ENCODE data around the gene IP6K2.

DNA sequence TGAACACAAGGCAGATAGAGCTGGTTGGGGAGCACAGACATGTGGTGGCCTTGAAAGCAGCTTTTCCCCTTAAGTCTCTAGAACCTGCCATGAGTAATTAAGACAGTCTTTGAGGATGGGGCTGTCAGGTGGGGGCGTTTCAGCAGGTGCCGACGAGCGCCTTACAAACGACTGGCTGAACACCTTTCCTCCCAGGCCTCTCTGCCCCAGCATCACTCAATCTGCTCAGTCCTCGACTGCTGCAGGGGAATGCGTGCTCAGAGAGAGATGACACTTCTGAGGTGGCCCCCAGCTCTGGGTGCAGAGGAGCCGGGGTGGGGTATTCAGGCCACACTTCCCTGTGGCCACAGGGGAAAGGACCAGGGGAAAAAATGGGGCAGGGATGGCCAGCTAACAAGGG is 23.2 kb downstream of the IP6K2 start:
- TF ChIP-seq, protein P1, sequence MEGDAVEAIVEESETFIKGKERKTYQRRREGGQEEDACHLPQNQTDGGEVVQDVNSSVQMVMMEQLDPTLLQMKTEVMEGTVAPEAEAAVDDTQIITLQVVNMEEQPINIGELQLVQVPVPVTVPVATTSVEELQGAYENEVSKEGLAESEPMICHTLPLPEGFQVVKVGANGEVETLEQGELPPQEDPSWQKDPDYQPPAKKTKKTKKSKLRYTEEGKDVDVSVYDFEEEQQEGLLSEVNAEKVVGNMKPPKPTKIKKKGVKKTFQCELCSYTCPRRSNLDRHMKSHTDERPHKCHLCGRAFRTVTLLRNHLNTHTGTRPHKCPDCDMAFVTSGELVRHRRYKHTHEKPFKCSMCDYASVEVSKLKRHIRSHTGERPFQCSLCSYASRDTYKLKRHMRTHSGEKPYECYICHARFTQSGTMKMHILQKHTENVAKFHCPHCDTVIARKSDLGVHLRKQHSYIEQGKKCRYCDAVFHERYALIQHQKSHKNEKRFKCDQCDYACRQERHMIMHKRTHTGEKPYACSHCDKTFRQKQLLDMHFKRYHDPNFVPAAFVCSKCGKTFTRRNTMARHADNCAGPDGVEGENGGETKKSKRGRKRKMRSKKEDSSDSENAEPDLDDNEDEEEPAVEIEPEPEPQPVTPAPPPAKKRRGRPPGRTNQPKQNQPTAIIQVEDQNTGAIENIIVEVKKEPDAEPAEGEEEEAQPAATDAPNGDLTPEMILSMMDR (IDR thresholded peaks at IDR 0.05 in 8 of 11, conservative IDR thresholded peaks at IDR 0.05 in 3 of 11), result no peak
- TF ChIP-seq POLR2A (IDR thresholded peaks at IDR 0.05) (no peak), POLR2AphosphoS5 (IDR thresholded peaks at IDR 0.05) (no peak)
